ENCODE measurements around the gene MAT2B.

MAT2B gene

GRCh38 chr5:163551156-163551555 lies 45.7 kb downstream of the MAT2B start:
- DNase-seq (ENCODE audit: low read depth, low spot score) = no peak

- no peak for DNase-seq (ENCODE audit: low read depth, low spot score)
Measured at GRCh38 chr5:163552536-163552935, 47.1 kb downstream of the MAT2B start.

- DNase-seq (ENCODE audit: low read depth, low spot score) = no peak
Measured at GRCh38 chr5:163561339-163561738, 55.9 kb downstream of the MAT2B start.

GRCh38 chr5:163562071-163562470 lies 56.7 kb downstream of the MAT2B start:
- DNase-seq (ENCODE audit: low read depth, low spot score) = no peak

- DNase-seq (ENCODE audit: low read depth, low spot score) = no peak
Measured at GRCh38 chr5:163563112-163563511, 57.7 kb downstream of the MAT2B start.

GRCh38 chr5:163563880-163564279 lies 58.5 kb downstream of the MAT2B start:
- DNase-seq (ENCODE audit: low read depth, low spot score) = no peak

GRCh38 chr5:163564321-163564938 lies 59.0 kb downstream of the MAT2B start:
- peak; percentile 35 for DNase-seq (ENCODE audit: low read depth, low spot score)

- no peak for DNase-seq (ENCODE audit: low read depth, low spot score)
Measured at GRCh38 chr5:163565492-163565891, 60.1 kb downstream of the MAT2B start.

GRCh38 chr5:163565931-163566608 lies 60.7 kb downstream of the MAT2B start:
- DNase-seq (ENCODE audit: low read depth, low spot score) = no peak

- no peak for DNase-seq (ENCODE audit: low read depth, low spot score)
Measured at GRCh38 chr5:163566678-163567077, 61.3 kb downstream of the MAT2B start.

- no peak for DNase-seq (ENCODE audit: low read depth, low spot score)
Measured at GRCh38 chr5:163567811-163568210, 62.4 kb downstream of the MAT2B start.
